ENCODE measurements around the gene PIK3R1.

Gene PIK3R1

DNA sequence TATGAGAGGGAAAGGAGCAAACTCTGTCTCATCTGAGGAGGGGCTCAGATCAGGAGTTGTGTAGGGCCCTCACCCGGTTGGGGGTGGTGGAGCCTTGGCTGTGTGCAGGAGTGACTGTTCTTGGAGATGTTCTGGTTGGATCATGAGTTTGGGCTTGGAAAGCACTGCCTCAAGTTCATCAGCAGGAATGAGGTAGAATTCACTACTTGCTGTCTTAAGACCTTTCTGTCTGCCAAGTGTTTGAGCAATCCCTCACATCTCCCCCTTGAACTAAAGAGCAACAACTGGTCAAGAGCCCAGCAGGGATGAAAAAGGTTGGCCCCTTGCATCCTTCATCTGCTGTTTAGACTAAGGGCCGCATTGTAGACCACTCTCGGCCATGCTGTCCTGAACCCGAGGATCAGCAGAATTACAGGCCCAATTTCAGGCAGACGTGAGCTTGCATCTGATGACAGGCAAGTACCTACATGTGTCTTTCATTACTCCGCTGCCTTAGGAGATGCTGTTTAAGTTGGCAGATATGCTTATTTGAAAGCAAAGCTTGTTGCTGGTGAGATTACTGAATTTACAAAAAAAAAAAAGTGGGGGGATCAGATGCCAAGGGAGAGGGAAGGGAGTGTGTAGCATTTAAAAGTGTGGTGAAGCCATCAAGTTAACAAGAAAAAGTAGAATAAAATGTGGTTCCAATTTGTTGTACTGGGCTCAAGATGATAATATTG, 36.4 kb downstream of the PIK3R1 start:
- peak; percentile 59 for DNase-seq (ENCODE audit: low read depth)
- H3K4me3 ChIP-seq (ENCODE audit: control insufficient read depth, low read depth, low read length): no peak overlapping the region
- TF ChIP-seq, protein P1, sequence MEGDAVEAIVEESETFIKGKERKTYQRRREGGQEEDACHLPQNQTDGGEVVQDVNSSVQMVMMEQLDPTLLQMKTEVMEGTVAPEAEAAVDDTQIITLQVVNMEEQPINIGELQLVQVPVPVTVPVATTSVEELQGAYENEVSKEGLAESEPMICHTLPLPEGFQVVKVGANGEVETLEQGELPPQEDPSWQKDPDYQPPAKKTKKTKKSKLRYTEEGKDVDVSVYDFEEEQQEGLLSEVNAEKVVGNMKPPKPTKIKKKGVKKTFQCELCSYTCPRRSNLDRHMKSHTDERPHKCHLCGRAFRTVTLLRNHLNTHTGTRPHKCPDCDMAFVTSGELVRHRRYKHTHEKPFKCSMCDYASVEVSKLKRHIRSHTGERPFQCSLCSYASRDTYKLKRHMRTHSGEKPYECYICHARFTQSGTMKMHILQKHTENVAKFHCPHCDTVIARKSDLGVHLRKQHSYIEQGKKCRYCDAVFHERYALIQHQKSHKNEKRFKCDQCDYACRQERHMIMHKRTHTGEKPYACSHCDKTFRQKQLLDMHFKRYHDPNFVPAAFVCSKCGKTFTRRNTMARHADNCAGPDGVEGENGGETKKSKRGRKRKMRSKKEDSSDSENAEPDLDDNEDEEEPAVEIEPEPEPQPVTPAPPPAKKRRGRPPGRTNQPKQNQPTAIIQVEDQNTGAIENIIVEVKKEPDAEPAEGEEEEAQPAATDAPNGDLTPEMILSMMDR (IDR thresholded peaks at IDR 0.05; ENCODE audit: control insufficient read depth, insufficient read depth, low read depth, low read length, missing control alignments): no peak

DNA sequence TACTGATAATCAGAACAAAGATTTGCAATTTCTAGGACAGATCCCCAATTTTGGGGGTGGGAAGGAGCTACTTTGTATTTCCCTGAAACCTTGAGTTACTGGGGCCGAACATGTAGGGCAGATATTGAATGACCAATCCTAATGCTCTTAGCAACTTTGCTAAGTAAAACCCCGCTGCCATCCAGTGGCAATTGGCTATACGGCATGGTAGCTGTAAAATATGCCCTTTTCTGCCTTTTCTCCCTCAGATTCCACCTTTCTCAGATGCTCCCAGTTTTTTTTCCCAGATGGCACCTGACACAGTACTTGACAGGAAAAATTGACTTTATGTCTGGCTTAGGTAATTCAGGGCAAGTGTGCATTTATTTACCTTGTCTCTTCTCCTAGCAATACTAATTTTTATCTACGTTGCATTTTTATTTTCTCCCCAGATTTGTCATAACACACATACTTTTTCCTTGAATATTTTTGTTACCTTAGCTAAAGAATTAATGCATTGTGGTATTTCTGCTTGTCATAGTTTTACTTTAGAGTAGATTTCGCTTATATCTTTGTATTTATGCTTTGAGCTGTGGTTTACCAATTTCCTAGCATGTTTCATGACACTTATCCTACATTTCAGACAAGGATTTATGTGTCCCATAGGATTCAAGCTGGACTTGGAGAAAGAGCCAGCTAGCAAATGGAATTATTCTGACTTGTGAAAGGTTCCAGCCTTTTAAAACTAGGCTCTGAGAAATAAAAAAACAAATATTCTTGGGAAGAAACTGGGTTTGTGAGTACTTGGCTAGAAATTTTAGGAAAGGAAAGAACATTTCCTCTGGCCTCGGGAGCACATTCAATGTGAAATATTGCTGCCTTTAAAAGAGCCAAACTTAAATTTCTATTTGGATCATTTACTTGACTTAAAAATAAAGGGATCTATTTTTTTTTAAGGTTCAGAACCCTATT, 37.4 kb downstream of the PIK3R1 start:
- no peak overlapping the region for H3K4me3 ChIP-seq (ENCODE audit: control insufficient read depth, low read depth, low read length)
- DNase-seq (ENCODE audit: low read depth): no peak
- TF ChIP-seq, protein P1 (IDR thresholded peaks at IDR 0.05; ENCODE audit: control insufficient read depth, insufficient read depth, low read depth, low read length, missing control alignments): peak; percentile 89

DNA sequence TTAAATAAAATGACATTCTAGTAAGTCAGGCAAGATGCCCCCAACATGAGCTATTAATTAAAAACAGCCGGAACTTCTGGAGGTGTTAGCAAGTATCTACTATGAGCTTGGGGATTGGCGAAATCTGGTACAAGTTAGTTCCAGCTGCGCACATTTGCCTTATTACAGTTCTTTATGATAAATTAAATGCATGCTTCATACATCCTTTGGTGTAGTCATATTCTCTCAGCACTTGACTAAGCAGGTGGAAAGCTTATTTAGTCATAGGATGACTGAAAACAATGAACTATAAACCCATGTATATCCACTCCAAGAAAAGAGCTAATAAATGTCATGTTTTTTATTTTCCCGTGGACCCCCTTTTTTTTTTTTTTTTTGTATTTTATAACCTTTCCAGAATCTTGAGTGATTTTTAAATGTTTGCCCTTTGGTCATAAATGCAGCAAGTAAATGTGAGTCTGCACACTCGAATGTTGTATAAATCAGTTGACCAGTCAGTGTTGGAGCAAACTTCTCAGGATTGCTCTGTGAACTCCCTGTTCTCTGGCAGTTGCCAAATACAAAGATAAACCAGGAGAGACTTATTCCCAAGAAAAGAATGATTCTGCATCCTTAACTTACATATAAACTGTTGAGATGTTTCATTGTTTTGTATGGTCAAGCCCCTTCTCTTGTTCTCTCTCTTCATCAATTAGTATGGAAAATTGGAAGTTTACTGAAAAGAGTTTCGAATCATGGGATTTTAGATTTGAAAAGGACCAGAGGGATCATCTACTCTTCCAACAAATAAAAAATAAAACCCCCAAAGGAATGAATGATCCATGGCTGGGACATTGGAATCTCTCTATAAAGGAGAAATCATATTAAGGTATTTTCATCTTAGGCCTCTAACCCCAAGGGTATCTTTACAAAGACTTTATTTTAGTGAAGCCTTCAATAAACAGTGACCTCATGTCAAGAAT, 38.3 kb downstream of the PIK3R1 start:
- no peak overlapping the region for H3K4me3 ChIP-seq (ENCODE audit: control insufficient read depth, low read depth, low read length)
- TF ChIP-seq, protein P1 (IDR thresholded peaks at IDR 0.05; ENCODE audit: control insufficient read depth, insufficient read depth, low read depth, low read length, missing control alignments): no peak
- DNase-seq (ENCODE audit: low read depth): no peak

GRCh38 chr5:68254810-68255209, 39.3 kb downstream of the PIK3R1 start:
- H3K4me3 ChIP-seq (ENCODE audit: control insufficient read depth, low read depth, low read length): no peak overlapping the region
- no peak for DNase-seq (ENCODE audit: low read depth)
- TF ChIP-seq, protein P1 (IDR thresholded peaks at IDR 0.05; ENCODE audit: control insufficient read depth, insufficient read depth, low read depth, low read length, missing control alignments): no peak

- DNase-seq (ENCODE audit: low read depth): no peak
- TF ChIP-seq, protein P1 (IDR thresholded peaks at IDR 0.05; ENCODE audit: control insufficient read depth, insufficient read depth, low read depth, low read length, missing control alignments): no peak
- no peak overlapping the region for H3K4me3 ChIP-seq (ENCODE audit: control insufficient read depth, low read depth, low read length)
Measured at GRCh38 chr5:68255305-68256120, 40.0 kb downstream of the PIK3R1 start.
